HepG2 (cell line): ENCODE data around the gene REELD1. TPM values are rescaled to one million over a fixed set of nuclear protein-coding genes. Genes with fewer than 3 reads are reported as not detected.

ENCODE experiments used
- ATAC-seq: fragments of 200-7000 bp; cut with Tn5 transposase; 3 replicates; pipeline ENCODE4 v1.9.1; 2020; ENCODE audit warnings: mild to moderate bottlenecking, moderate library complexity
- BruUV-seq: library from RNA; stranded (reverse); fragments of 400-500 nt; replicated peaks from 2 replicates; lab custom pipeline; 2021; lab: Mats Ljungman, UMichigan
- CTCF ChIA-PET: fragments of 300-600 bp; formaldehyde crosslinking; extraction: SDS; loops from one replicate; lab custom pipeline; 2021; ENCODE audit warnings: low total read pairs, inconsistent platforms, low intra/inter-chr PET ratio; lab: Yijun Ruan, JAX
- POLR2A ChIA-PET: fragments of 350-600 bp; sonication (Branson Sonifier 250); formaldehyde crosslinking; loops from one replicate; lab custom pipeline; 2020; ENCODE audit warnings: antibody characterized with exemption, inconsistent platforms; lab: Yijun Ruan, JAX
- DNase-seq: peaks from one replicate; pipeline ENCODE4 v3.0.0-alpha.2; 2015; ENCODE audit warnings: low spot score
- FAIRE-seq: peaks from 3 replicates; lab custom pipeline; 2011; peaks lifted over from hg19 to GRCh38; lab: Jason Lieb, UNC
- H2AFZ ChIP-seq: one replicate; pipeline ENCODE4 v1.6.1; 2011; ENCODE audit warnings: low read length, inconsistent platforms
- H3K27ac ChIP-seq: fragments of 300-600 bp; 3 replicates; pipeline ENCODE4 v1.8.0; 2011; ENCODE audit warnings: mixed run types, mild to moderate bottlenecking, mixed read lengths, low read length, inconsistent platforms; ENCODE audit not compliant: insufficient read depth; ENCODE audit errors: extremely low read length
- H3K27me3 ChIP-seq, 2 experiments: fragments of 200-600 bp in 1 of 2; 2 replicates in 1 of 2; 3 replicates in 1 of 2; pipeline versions ENCODE4 v1.6.0 to v1.8.0; 2011; ENCODE audit warnings: low read length in 2 of 2, mild to moderate bottlenecking in 2 of 2, moderate library complexity in 2 of 2, inconsistent platforms in 1 of 2; ENCODE audit not compliant: insufficient read depth in 2 of 2, control insufficient read depth in 1 of 2
- H3K36me3 ChIP-seq, 2 experiments: fragments of 200-600 bp in 1 of 2; replicated peaks in 1 of 2; 2 replicates in 1 of 2; 3 replicates in 1 of 2; pipeline versions ENCODE4 v1.5.1 to v1.8.0; 2011; ENCODE audit warnings: low read length in 2 of 2, inconsistent platforms in 1 of 2; ENCODE audit not compliant: insufficient read depth in 2 of 2, control insufficient read depth in 1 of 2
- H3K4me1 ChIP-seq: 2 replicates; pipeline ENCODE4 v1.5.1; 2012; ENCODE audit warnings: low read length, inconsistent platforms; ENCODE audit not compliant: insufficient read depth
- H3K4me2 ChIP-seq: 2 replicates; pipeline ENCODE4 v1.6.0; 2011; ENCODE audit warnings: low read depth, low read length, inconsistent platforms
- H3K4me3 ChIP-seq, 3 experiments: fragments of 200-600 bp in 1 of 3; sonication (generic), shearing (Covaris generic) in 1 of 3; replicated peaks in 1 of 3; 2 replicates each; pipeline ENCODE4 v1.5.1; 2011 to 2016; ENCODE audit warnings: low read length in 3 of 3, inconsistent platforms in 2 of 3, low read depth in 2 of 3, mild to moderate bottlenecking in 2 of 3, control low read depth in 1 of 3, mixed read lengths in 1 of 3; ENCODE audit not compliant: insufficient read depth in 1 of 3
- H3K79me2 ChIP-seq: one replicate; pipeline ENCODE4 v1.6.1; 2011; ENCODE audit warnings: low read length, inconsistent platforms; ENCODE audit not compliant: insufficient read depth
- H3K9ac ChIP-seq: 2 replicates; pipeline ENCODE4 v1.6.0; 2011; ENCODE audit warnings: mild to moderate bottlenecking, low read depth, low read length, inconsistent platforms; ENCODE audit not compliant: insufficient read depth
- H3K9me3 ChIP-seq: 2 replicates; pipeline ENCODE4 v1.5.1; 2012; ENCODE audit warnings: mild to moderate bottlenecking, low read length
- H4K20me1 ChIP-seq: 2 replicates; pipeline ENCODE4 v1.6.0; 2011; ENCODE audit warnings: inconsistent platforms, mild to moderate bottlenecking, low read length, moderate library complexity; ENCODE audit not compliant: insufficient read depth
- EED ChIP-seq: sonication (generic); formaldehyde crosslinking; IDR thresholded peaks from 2 replicates; pipeline ENCODE4 v1.5.0; 2020; ENCODE audit warnings: mild to moderate bottlenecking, missing genetic modification reagents
- ESRRA ChIP-seq: sonication (generic); formaldehyde crosslinking; IDR thresholded peaks from 2 replicates; pipeline ENCODE4 v1.5.1; 2020; ENCODE audit warnings: mild to moderate bottlenecking, low read depth, missing genetic modification reagents
- NAIF1 ChIP-seq: sonication (generic); formaldehyde crosslinking; IDR thresholded peaks from 2 replicates; pipeline ENCODE4 v1.5.0; 2020; ENCODE audit warnings: mild to moderate bottlenecking, missing genetic modification reagents, borderline replicate concordance
- POLR2AphosphoS2 ChIP-seq: IDR thresholded peaks from 2 replicates; pipeline ENCODE4 v1.6.1; 2011; ENCODE audit warnings: low read depth, low read length, improper control_type of control experiment
- SPEN ChIP-seq: sonication (generic); formaldehyde crosslinking; IDR thresholded peaks from 2 replicates; pipeline ENCODE4 v1.5.1; 2020; ENCODE audit warnings: low read depth, mild to moderate bottlenecking, missing genetic modification reagents
- SRY ChIP-seq: sonication (generic); formaldehyde crosslinking; IDR thresholded peaks from 2 replicates; pipeline ENCODE4 v1.8.0; 2022; ENCODE audit warnings: mild to moderate bottlenecking, missing genetic modification reagents
- ZNF256 ChIP-seq: sonication (generic); formaldehyde crosslinking; conservative IDR thresholded peaks from 2 replicates; pipeline ENCODE4 v1.4.0; 2020; ENCODE audit warnings: missing genetic modification reagents
- ZNF460 ChIP-seq: sonication (generic); formaldehyde crosslinking; IDR thresholded peaks from 2 replicates; pipeline ENCODE4 v1.5.1; 2020; ENCODE audit warnings: missing genetic modification reagents, mild to moderate bottlenecking, borderline replicate concordance
- in situ Hi-C: cut with HindIII; loops from 2 replicates; pipeline ENCODE4 v1.10.0; 2017; ENCODE audit warnings: low pct_unique_long_range_greater_than_20kb; ENCODE audit not compliant: extremely low pct_ligation_motif_present
- intact Hi-C: fragments of 100-400 bp; cut with micrococcal nuclease; formaldehyde crosslinking; loops from one replicate; pipeline ENCODE4 v1.10.0; 2022; ENCODE audit not compliant: unreplicated experiment
- polyA plus RNA-seq, 8 experiments: library from polyadenylated mRNA; depleted of rRNA in 3 of 8; stranded (reverse) in 7 of 8; unstranded in 1 of 8; fragments of >200 nt; fragmentation: Illumina TruSeq in 4 of 8; extraction: Trizol in 4 of 8; gene quantifications; 2 replicates each; pipeline versions ENCODE4 v1.2.1 to v1.2.3, GENCODE V29; 2011 to 2016; ENCODE audit warnings: low read depth in 4 of 8, missing spikeins in 1 of 8, mixed read lengths in 1 of 8; ENCODE audit not compliant: insufficient read depth in 1 of 8
- total RNA-seq, 5 experiments: library from RNA; depleted of rRNA; stranded (reverse); fragments of >200 nt; fragmentation: Illumina TruSeq; extraction: Trizol; gene quantifications; 2 replicates each; pipeline ENCODE4 v1.2.3, GENCODE V29; 2016; ENCODE audit warnings: low read depth in 1 of 5
- TF ChIP-seq, protein P1 (sequence below): sonication (generic); formaldehyde crosslinking; IDR thresholded peaks from 2 replicates; pipeline ENCODE4 v1.4.0; 2020; ENCODE audit warnings: missing genetic modification reagents
- TF ChIP-seq, protein P2 (sequence below): sonication (generic); formaldehyde crosslinking; IDR thresholded peaks from 2 replicates; pipeline ENCODE4 v1.8.0; 2022; ENCODE audit warnings: missing genetic modification reagents, low read depth, mild to moderate bottlenecking, borderline replicate concordance
- TF ChIP-seq, protein P3 (sequence below): sonication (generic); formaldehyde crosslinking; IDR thresholded peaks from 2 replicates; pipeline ENCODE4 v1.5.0; 2020; ENCODE audit warnings: mild to moderate bottlenecking, missing genetic modification reagents, borderline replicate concordance
- TF ChIP-seq, protein P4 (sequence below), 2 experiments: IDR thresholded peaks; 2 replicates each; pipeline ENCODE4 v1.6.1; 2011 to 2012; ENCODE audit warnings: low read length in 2 of 2, borderline replicate concordance in 1 of 2, low read depth in 1 of 2, mild to moderate bottlenecking in 1 of 2, moderate library complexity in 1 of 2

REELD1 gene
- total and polyA plus RNA-seq, 2 of the 13 experiments (the other 11 are each of a cell fraction or from before 2014, with no cell fraction given) = 0.04 to 0.26 TPM

DNA sequence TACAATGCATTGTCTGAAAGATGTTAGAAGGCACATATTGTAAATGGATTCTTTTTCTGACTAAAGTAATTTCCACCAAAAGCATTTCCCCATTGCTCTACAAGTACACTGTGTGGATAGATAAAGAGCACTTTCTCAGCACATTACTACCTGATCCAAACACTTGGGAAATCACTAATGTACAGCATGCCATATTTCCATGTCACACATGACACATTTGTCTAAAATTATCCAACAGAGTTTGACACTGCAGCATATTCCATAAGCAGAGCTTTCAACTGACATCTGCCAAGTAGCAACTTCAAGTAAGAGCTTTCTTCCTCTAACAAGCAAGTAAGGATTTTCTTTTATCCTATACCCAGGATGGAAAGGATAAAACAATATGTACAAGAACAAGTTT is 49.5 kb downstream of the REELD1 start:
- ATAC-seq (no peak), FAIRE-seq (no peak), DNase-seq (no peak)
- Histone ChIP-seq H3K36me3 (no peaks in the 10 kb centered on the region), H3K4me2 (no peak overlapping the region), H3K9me3 (no peaks in the 10 kb centered on the region), H3K9ac (no peak overlapping the region), H4K20me1 (no peaks in the 10 kb centered on the region), H3K79me2 (no peaks in the 10 kb centered on the region), H2AFZ (no peak overlapping the region), H3K27me3 (no peaks in the 10 kb centered on the region), H3K4me1 (no peaks in the 10 kb centered on the region), H3K4me3 (no peak overlapping the region), H3K27ac (no peak overlapping the region)
- ChIA-PET POLR2A (no interaction called here), CTCF (no interaction called here)
- BruUV-seq = no TSS peak
- in situ Hi-C loops (no loop called here), intact Hi-C loops (no loop called here)
- no peak for TF ChIP-seq EED (CRISPR knock-in tag)
- no peak for TF ChIP-seq ZNF460
- TF ChIP-seq, protein P1, sequence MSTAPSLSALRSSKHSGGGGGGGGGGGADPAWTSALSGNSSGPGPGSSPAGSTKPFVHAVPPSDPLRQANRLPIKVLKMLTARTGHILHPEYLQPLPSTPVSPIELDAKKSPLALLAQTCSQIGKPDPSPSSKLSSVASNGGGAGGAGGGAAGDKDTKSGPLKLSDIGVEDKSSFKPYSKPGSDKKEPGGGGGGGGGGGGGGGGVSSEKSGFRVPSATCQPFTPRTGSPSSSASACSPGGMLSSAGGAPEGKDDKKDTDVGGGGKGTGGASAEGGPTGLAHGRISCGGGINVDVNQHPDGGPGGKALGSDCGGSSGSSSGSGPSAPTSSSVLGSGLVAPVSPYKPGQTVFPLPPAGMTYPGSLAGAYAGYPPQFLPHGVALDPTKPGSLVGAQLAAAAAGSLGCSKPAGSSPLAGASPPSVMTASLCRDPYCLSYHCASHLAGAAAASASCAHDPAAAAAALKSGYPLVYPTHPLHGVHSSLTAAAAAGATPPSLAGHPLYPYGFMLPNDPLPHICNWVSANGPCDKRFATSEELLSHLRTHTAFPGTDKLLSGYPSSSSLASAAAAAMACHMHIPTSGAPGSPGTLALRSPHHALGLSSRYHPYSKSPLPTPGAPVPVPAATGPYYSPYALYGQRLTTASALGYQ (CRISPR knock-in tag) = no peak
- TF ChIP-seq SPEN (CRISPR knock-in tag) = no peak
- TF ChIP-seq ZNF256 = no peak
- no peak for TF ChIP-seq ESRRA (CRISPR knock-in tag)
- no peak for TF ChIP-seq NAIF1 (CRISPR knock-in tag)
- TF ChIP-seq, protein P2, sequence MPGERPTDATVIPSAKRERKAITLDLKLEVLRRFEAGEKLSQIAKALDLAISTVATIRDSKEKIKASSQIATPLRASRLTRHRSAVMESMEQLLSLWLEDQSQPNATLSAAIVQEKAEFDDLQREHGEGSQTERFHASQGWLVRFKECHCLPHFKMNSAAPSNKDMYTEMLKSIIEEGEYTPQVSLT (CRISPR knock-in tag) = no peak
- TF ChIP-seq SRY (CRISPR knock-in tag) = no peak
- TF ChIP-seq, protein P3, sequence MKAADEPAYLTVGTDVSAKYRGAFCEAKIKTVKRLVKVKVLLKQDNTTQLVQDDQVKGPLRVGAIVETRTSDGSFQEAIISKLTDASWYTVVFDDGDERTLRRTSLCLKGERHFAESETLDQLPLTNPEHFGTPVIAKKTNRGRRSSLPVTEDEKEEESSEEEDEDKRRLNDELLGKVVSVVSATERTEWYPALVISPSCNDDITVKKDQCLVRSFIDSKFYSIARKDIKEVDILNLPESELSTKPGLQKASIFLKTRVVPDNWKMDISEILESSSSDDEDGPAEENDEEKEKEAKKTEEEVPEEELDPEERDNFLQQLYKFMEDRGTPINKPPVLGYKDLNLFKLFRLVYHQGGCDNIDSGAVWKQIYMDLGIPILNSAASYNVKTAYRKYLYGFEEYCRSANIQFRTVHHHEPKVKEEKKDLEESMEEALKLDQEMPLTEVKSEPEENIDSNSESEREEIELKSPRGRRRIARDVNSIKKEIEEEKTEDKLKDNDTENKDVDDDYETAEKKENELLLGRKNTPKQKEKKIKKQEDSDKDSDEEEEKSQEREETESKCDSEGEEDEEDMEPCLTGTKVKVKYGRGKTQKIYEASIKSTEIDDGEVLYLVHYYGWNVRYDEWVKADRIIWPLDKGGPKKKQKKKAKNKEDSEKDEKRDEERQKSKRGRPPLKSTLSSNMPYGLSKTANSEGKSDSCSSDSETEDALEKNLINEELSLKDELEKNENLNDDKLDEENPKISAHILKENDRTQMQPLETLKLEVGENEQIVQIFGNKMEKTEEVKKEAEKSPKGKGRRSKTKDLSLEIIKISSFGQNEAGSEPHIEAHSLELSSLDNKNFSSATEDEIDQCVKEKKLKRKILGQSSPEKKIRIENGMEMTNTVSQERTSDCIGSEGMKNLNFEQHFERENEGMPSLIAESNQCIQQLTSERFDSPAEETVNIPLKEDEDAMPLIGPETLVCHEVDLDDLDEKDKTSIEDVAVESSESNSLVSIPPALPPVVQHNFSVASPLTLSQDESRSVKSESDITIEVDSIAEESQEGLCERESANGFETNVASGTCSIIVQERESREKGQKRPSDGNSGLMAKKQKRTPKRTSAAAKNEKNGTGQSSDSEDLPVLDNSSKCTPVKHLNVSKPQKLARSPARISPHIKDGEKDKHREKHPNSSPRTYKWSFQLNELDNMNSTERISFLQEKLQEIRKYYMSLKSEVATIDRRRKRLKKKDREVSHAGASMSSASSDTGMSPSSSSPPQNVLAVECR (CRISPR knock-in tag) = no peak
- no peak for TF ChIP-seq POLR2AphosphoS2
- TF ChIP-seq, protein P4, sequence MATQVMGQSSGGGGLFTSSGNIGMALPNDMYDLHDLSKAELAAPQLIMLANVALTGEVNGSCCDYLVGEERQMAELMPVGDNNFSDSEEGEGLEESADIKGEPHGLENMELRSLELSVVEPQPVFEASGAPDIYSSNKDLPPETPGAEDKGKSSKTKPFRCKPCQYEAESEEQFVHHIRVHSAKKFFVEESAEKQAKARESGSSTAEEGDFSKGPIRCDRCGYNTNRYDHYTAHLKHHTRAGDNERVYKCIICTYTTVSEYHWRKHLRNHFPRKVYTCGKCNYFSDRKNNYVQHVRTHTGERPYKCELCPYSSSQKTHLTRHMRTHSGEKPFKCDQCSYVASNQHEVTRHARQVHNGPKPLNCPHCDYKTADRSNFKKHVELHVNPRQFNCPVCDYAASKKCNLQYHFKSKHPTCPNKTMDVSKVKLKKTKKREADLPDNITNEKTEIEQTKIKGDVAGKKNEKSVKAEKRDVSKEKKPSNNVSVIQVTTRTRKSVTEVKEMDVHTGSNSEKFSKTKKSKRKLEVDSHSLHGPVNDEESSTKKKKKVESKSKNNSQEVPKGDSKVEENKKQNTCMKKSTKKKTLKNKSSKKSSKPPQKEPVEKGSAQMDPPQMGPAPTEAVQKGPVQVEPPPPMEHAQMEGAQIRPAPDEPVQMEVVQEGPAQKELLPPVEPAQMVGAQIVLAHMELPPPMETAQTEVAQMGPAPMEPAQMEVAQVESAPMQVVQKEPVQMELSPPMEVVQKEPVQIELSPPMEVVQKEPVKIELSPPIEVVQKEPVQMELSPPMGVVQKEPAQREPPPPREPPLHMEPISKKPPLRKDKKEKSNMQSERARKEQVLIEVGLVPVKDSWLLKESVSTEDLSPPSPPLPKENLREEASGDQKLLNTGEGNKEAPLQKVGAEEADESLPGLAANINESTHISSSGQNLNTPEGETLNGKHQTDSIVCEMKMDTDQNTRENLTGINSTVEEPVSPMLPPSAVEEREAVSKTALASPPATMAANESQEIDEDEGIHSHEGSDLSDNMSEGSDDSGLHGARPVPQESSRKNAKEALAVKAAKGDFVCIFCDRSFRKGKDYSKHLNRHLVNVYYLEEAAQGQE (IDR thresholded peaks at IDR 0.05; ENCODE audit: borderline replicate concordance in 1 of 2, low read depth in 1 of 2, low read length in 2 of 2) = no peak
- TF ChIP-seq, all 625 proteins: peak for 0
